Measurements from ENCODE around the gene GATA6. TPM values are rescaled to one million over a fixed set of nuclear protein-coding genes. Genes with fewer than 3 reads are reported as not detected.

Gene GATA6
- total and polyA plus RNA-seq, 2 of the 13 experiments (the other 11 are each of a cell fraction or from before 2014, with no cell fraction given) = 0.84 to 3.2 TPM

DNA sequence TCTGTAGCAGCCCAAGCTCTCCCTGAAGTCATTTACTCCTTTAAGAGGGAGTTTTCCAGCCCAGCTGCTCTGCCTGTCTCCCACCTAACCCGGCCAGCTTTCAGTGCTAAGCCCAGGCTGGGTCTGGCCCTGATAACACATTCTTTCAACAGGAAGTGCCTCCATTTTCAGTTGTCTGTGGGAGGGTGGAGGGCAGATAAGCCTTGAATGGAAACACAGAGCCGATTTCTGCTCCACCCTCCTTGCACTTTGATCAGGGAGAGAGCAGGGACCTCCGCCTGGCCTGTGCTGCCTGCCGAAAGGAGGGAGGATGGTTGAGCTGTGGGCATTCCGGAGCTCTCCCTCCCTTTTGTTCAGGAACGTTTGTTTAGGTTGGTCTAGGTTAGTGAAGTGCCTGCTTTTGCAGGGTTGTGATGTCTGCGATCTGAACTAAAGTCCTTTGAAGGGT lies 24.8 kb downstream of the GATA6 start (continued):
- TF ChIP-seq MIER2 (CRISPR knock-in tag; IDR thresholded peaks at IDR 0.05) = peak; percentile 78
- peak; percentile 57 for TF ChIP-seq CCAR2 (optimal IDR thresholded peaks at IDR 0.05; ENCODE audit: low read depth, low read length)
- TF ChIP-seq TP53 (CRISPR knock-in tag; conservative IDR thresholded peaks at IDR 0.05) = no peak
- TF ChIP-seq, protein P1, sequence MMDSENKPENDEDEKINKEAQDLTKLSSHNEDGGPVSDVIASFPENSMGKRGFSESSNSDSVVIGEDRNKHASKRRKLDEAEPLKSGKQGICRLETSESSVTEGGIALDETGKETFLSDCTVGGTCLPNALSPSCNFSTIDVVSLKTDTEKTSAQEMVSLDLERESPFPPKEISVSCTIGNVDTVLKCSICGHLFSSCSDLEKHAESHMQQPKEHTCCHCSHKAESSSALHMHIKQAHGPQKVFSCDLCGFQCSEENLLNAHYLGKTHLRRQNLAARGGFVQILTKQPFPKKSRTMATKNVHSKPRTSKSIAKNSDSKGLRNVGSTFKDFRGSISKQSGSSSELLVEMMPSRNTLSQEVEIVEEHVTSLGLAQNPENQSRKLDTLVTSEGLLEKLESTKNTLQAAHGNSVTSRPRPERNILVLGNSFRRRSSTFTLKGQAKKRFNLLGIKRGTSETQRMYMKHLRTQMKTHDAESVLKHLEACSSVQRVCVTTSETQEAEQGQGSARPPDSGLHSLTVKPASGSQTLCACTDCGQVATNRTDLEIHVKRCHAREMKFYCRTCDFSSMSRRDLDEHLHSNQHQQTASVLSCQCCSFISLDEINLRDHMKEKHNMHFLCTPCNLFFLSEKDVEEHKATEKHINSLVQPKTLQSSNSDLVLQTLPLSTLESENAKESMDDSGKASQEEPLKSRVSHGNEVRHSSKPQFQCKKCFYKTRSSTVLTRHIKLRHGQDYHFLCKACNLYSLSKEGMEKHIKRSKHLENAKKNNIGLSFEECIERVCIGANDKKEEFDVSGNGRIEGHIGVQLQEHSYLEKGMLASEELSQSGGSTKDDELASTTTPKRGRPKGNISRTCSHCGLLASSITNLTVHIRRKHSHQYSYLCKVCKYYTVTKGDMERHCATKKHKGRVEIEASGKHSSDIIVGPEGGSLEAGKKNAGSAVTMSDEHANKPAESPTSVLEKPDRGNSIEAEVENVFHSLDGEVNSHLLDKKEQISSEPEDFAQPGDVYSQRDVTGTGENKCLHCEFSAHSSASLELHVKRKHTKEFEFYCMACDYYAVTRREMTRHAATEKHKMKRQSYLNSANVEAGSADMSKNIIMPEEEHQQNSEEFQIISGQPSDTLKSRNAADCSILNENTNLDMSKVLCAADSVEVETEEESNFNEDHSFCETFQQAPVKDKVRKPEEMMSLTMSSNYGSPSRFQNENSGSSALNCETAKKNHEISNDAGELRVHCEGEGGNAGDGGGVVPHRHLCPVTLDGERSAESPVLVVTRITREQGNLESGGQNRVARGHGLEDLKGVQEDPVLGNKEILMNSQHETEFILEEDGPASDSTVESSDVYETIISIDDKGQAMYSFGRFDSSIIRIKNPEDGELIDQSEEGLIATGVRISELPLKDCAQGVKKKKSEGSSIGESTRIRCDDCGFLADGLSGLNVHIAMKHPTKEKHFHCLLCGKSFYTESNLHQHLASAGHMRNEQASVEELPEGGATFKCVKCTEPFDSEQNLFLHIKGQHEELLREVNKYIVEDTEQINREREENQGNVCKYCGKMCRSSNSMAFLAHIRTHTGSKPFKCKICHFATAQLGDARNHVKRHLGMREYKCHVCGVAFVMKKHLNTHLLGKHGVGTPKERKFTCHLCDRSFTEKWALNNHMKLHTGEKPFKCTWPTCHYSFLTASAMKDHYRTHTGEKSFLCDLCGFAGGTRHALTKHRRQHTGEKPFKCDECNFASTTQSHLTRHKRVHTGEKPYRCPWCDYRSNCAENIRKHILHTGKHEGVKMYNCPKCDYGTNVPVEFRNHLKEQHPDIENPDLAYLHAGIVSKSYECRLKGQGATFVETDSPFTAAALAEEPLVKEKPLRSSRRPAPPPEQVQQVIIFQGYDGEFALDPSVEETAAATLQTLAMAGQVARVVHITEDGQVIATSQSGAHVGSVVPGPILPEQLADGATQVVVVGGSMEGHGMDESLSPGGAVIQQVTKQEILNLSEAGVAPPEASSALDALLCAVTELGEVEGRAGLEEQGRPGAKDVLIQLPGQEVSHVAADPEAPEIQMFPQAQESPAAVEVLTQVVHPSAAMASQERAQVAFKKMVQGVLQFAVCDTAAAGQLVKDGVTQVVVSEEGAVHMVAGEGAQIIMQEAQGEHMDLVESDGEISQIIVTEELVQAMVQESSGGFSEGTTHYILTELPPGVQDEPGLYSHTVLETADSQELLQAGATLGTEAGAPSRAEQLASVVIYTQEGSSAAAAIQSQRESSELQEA (CRISPR knock-in tag; IDR thresholded peaks at IDR 0.05; ENCODE audit: not compliant biosample characterization) = no peak

DNA sequence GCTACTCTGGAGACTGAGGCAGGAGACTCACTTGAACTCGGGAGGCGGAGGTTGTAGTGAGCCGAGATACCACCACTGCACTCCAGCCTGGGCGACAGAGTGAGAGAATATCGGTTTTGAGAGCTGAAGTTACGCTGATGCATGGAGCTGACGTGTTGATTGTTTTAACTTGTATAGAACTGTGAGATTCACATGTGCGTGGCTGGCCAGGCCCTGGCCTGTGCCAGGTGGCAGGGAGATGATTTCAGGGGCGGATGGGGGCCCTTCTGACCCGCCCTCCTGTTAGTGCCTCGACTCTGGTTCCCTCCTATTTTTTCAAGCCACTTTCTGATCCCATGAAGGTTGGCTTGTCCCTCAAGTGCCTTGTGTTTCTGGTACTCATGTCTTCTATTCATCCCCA lies 25.7 kb downstream of the GATA6 start:
- no peak for FAIRE-seq
- H3K9me3 ChIP-seq (ENCODE audit: low read length) = no peaks in the 10 kb centered on the region
- ChIA-PET CTCF (ENCODE audit: low intra/inter-chr PET ratio, low total read pairs) (no interaction called here), POLR2A (interaction anchor here (1.6 kb wide), 2 partner anchors 25 to 214 kb away, joined by 4 to 6 read pairs; no protein-coding TSS in a partner anchor)
- no peak overlapping the region for H3K4me3 ChIP-seq (replicated peaks in 1 of 3; ENCODE audit: insufficient read depth in 1 of 3, low read depth in 2 of 3, low read length in 3 of 3)
- no peak overlapping the region for H3K4me2 ChIP-seq (ENCODE audit: low read depth, low read length)
- intact Hi-C loops (cut with micrococcal nuclease; ENCODE audit: unreplicated experiment) = no loop called here
- DNase-seq (ENCODE audit: low spot score) = no peak
- no peak for ATAC-seq
- no TSS peak for BruUV-seq (replicated peaks)
- no peaks in the 10 kb centered on the region for H3K36me3 ChIP-seq (replicated peaks in 1 of 2; ENCODE audit: control insufficient read depth in 1 of 2, insufficient read depth in 2 of 2, low read length in 2 of 2)
- H3K4me1 ChIP-seq (ENCODE audit: insufficient read depth, low read length) = peaks cover 23% of the 10 kb centered on the region
- no peaks in the 10 kb centered on the region for H3K79me2 ChIP-seq (ENCODE audit: insufficient read depth, low read length)
- H3K27ac ChIP-seq (ENCODE audit: extremely low read length, insufficient read depth, low read length) = no peak overlapping the region
- H4K20me1 ChIP-seq (ENCODE audit: insufficient read depth, low read length) = no peaks in the 10 kb centered on the region
- H3K27me3 ChIP-seq (ENCODE audit: control insufficient read depth in 1 of 2, insufficient read depth in 2 of 2, low read length in 2 of 2) = no peaks in the 10 kb centered on the region
- in situ Hi-C loops (cut with HindIII; ENCODE audit: extremely low pct_ligation_motif_present, low pct_unique_long_range_greater_than_20kb) = no loop called here
- no peak overlapping the region for H3K9ac ChIP-seq (ENCODE audit: insufficient read depth, low read depth, low read length)
- WGBS (ENCODE audit: low lambda C conversion rate) = 97% methylated on average over 11 of the region's 11 CpGs
- no peak overlapping the region for H2AFZ ChIP-seq (ENCODE audit: low read length)
- TF ChIP-seq HOXA7 (CRISPR knock-in tag; IDR thresholded peaks at IDR 0.05) (no peak), RAD51 (IDR thresholded peaks at IDR 0.05; ENCODE audit: borderline replicate concordance) (no peak), SMAD9 (CRISPR knock-in tag; IDR thresholded peaks at IDR 0.05) (no peak), HOXA3 (CRISPR knock-in tag; IDR thresholded peaks at IDR 0.05) (no peak)
- TF ChIP-seq, protein P2, sequence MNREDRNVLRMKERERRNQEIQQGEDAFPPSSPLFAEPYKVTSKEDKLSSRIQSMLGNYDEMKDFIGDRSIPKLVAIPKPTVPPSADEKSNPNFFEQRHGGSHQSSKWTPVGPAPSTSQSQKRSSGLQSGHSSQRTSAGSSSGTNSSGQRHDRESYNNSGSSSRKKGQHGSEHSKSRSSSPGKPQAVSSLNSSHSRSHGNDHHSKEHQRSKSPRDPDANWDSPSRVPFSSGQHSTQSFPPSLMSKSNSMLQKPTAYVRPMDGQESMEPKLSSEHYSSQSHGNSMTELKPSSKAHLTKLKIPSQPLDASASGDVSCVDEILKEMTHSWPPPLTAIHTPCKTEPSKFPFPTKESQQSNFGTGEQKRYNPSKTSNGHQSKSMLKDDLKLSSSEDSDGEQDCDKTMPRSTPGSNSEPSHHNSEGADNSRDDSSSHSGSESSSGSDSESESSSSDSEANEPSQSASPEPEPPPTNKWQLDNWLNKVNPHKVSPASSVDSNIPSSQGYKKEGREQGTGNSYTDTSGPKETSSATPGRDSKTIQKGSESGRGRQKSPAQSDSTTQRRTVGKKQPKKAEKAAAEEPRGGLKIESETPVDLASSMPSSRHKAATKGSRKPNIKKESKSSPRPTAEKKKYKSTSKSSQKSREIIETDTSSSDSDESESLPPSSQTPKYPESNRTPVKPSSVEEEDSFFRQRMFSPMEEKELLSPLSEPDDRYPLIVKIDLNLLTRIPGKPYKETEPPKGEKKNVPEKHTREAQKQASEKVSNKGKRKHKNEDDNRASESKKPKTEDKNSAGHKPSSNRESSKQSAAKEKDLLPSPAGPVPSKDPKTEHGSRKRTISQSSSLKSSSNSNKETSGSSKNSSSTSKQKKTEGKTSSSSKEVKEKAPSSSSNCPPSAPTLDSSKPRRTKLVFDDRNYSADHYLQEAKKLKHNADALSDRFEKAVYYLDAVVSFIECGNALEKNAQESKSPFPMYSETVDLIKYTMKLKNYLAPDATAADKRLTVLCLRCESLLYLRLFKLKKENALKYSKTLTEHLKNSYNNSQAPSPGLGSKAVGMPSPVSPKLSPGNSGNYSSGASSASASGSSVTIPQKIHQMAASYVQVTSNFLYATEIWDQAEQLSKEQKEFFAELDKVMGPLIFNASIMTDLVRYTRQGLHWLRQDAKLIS (CRISPR knock-in tag; IDR thresholded peaks at IDR 0.05) = no peak
- TF ChIP-seq, protein P3, sequence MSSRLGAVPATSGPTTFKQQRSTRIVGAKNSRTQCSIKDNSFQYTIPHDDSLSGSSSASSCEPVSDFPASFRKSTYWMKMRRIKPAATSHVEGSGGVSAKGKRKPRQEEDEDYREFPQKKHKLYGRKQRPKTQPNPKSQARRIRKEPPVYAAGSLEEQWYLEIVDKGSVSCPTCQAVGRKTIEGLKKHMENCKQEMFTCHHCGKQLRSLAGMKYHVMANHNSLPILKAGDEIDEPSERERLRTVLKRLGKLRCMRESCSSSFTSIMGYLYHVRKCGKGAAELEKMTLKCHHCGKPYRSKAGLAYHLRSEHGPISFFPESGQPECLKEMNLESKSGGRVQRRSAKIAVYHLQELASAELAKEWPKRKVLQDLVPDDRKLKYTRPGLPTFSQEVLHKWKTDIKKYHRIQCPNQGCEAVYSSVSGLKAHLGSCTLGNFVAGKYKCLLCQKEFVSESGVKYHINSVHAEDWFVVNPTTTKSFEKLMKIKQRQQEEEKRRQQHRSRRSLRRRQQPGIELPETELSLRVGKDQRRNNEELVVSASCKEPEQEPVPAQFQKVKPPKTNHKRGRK (CRISPR knock-in tag; IDR thresholded peaks at IDR 0.05) = no peak
